ENCODE results near the gene TMEM158.

The TMEM158 gene

GRCh38 chr3:45223889-45224727, 2.0 kb downstream of the TMEM158 start:
- peak overlapping the region; percentile 69 for H4K8ac ChIP-seq (ENCODE audit: low read length)
- H3K14ac ChIP-seq (ENCODE audit: low read length in 2 of 2): no peak overlapping the region
- peak overlapping the region; percentile 40 to 68 for H3K18ac ChIP-seq (ENCODE audit: low read depth in 1 of 2, low read length in 2 of 2)
- H3K4me2 ChIP-seq (ENCODE audit: low read length, poor library complexity, severe bottlenecking): peak overlapping the region; percentile 80
- peaks cover 5% of the 10 kb centered on the region for H3K79me1 ChIP-seq (replicated peaks; ENCODE audit: low read length, poor library complexity, severe bottlenecking)
- peaks cover 13% of the 10 kb centered on the region for H3K4me1 ChIP-seq (ENCODE audit: control insufficient read depth, insufficient read depth, low read depth, low read length)
- no peak overlapping the region for H2BK5ac ChIP-seq (ENCODE audit: low read depth, low read length, poor library complexity, severe bottlenecking)
- H2AK5ac ChIP-seq (ENCODE audit: low read length, severe bottlenecking): no peak overlapping the region
- H2BK12ac ChIP-seq (ENCODE audit: low read length in 2 of 2): no peak overlapping the region
- no peak overlapping the region for H3K4ac ChIP-seq (ENCODE audit: low read depth in 1 of 2, low read length in 2 of 2)
- H3K27me3 ChIP-seq (ENCODE audit: control insufficient read depth in 1 of 2, insufficient read depth in 1 of 2, low read length in 2 of 2): peaks cover 0 to 6% of the 10 kb centered on the region in 2 experiments
- no peak overlapping the region for H3K23ac ChIP-seq (ENCODE audit: low read length in 2 of 2)
- WGBS: 17% methylated on average over 9 of the region's 9 CpGs
- no peak overlapping the region for H2BK120ac ChIP-seq (ENCODE audit: low read depth, low read length)
- peaks cover 2 to 18% of the 10 kb centered on the region in 2 experiments for H3K36me3 ChIP-seq (ENCODE audit: control insufficient read depth in 1 of 2, insufficient read depth in 2 of 2, low read depth in 1 of 2, low read length in 2 of 2)
- H2AFZ ChIP-seq (ENCODE audit: low read depth, low read length): no peak overlapping the region
- H3K9ac ChIP-seq (ENCODE audit: low read length): peak overlapping the region; percentile 97
- no peak overlapping the region for H2BK15ac ChIP-seq (ENCODE audit: low read depth, poor library complexity, severe bottlenecking)
- H3K27ac ChIP-seq (ENCODE audit: low read length, poor library complexity, severe bottlenecking): peak overlapping the region; percentile 62
- no peaks in the 10 kb centered on the region for H3K9me3 ChIP-seq (ENCODE audit: control insufficient read depth, low read length)
- no peak overlapping the region for H4K91ac ChIP-seq (ENCODE audit: low read length)
- H3K4me3 ChIP-seq (ENCODE audit: insufficient read depth in 1 of 2, low read depth in 1 of 2, low read length in 2 of 2): peak overlapping the region in 1 of 2 experiments; percentile 86
- DNase-seq: peak; percentile 49

GRCh38 chr3:45219694-45220093, 6.4 kb downstream of the TMEM158 start:
- H3K14ac ChIP-seq (ENCODE audit: low read length in 2 of 2): no peak overlapping the region
- no peak overlapping the region for H3K4me2 ChIP-seq (ENCODE audit: low read length, poor library complexity, severe bottlenecking)
- no peak overlapping the region for H3K4me3 ChIP-seq (ENCODE audit: insufficient read depth in 1 of 2, low read depth in 1 of 2, low read length in 2 of 2)
- H3K27me3 ChIP-seq (ENCODE audit: control insufficient read depth in 1 of 2, insufficient read depth in 1 of 2, low read length in 2 of 2): no peaks in the 10 kb centered on the region
- H3K9ac ChIP-seq (ENCODE audit: low read length): peak overlapping the region; percentile 4
- H3K4me1 ChIP-seq (ENCODE audit: control insufficient read depth, insufficient read depth, low read depth, low read length): peaks cover 10% of the 10 kb centered on the region
- H4K8ac ChIP-seq (ENCODE audit: low read length): peak overlapping the region; percentile 52
- peaks cover 4% of the 10 kb centered on the region for H3K79me1 ChIP-seq (replicated peaks; ENCODE audit: low read length, poor library complexity, severe bottlenecking)
- peak overlapping the region; percentile 9 for H4K91ac ChIP-seq (ENCODE audit: low read length)
- no peak overlapping the region for H2BK15ac ChIP-seq (ENCODE audit: low read depth, poor library complexity, severe bottlenecking)
- H2AFZ ChIP-seq (ENCODE audit: low read depth, low read length): no peak overlapping the region
- no peak overlapping the region for H2BK12ac ChIP-seq (ENCODE audit: low read length in 2 of 2)
- no peaks in the 10 kb centered on the region for H3K9me3 ChIP-seq (ENCODE audit: control insufficient read depth, low read length)
- 96% methylated on average over 8 of the region's 8 CpGs for WGBS
- no peak overlapping the region for H3K27ac ChIP-seq (ENCODE audit: low read length, poor library complexity, severe bottlenecking)
- H3K18ac ChIP-seq (ENCODE audit: low read depth in 1 of 2, low read length in 2 of 2): no peak overlapping the region
- no peak overlapping the region for H2BK120ac ChIP-seq (ENCODE audit: low read depth, low read length)
- H3K36me3 ChIP-seq (ENCODE audit: control insufficient read depth in 1 of 2, insufficient read depth in 2 of 2, low read depth in 1 of 2, low read length in 2 of 2): peaks cover 0 to 20% of the 10 kb centered on the region in 2 experiments
- H3K4ac ChIP-seq (ENCODE audit: low read depth in 1 of 2, low read length in 2 of 2): no peak overlapping the region
- H3K23ac ChIP-seq (ENCODE audit: low read length in 2 of 2): no peak overlapping the region
- no peak overlapping the region for H2BK5ac ChIP-seq (ENCODE audit: low read depth, low read length, poor library complexity, severe bottlenecking)
- H2AK5ac ChIP-seq (ENCODE audit: low read length, severe bottlenecking): no peak overlapping the region
- no peak for DNase-seq

- Histone ChIP-seq H2AK5ac (ENCODE audit: low read length, severe bottlenecking) (no peak overlapping the region), H2BK12ac (ENCODE audit: low read length in 2 of 2) (peak overlapping the region; percentile 65 to 89), H4K8ac (ENCODE audit: low read length) (peak overlapping the region; percentile 27), H3K79me1 (replicated peaks; ENCODE audit: low read length, poor library complexity, severe bottlenecking) (peaks cover 4% of the 10 kb centered on the region), H3K4me1 (ENCODE audit: control insufficient read depth, insufficient read depth, low read depth, low read length) (peaks cover 9% of the 10 kb centered on the region), H3K23ac (ENCODE audit: low read length in 2 of 2) (no peak overlapping the region), H3K4ac (ENCODE audit: low read depth in 1 of 2, low read length in 2 of 2) (no peak overlapping the region), H3K27me3 (ENCODE audit: control insufficient read depth in 1 of 2, insufficient read depth in 1 of 2, low read length in 2 of 2) (no peaks in the 10 kb centered on the region), H3K4me3 (ENCODE audit: insufficient read depth in 1 of 2, low read depth in 1 of 2, low read length in 2 of 2) (peak overlapping the region in 1 of 2 experiments; percentile 17), H3K9me3 (ENCODE audit: control insufficient read depth, low read length) (no peaks in the 10 kb centered on the region), H3K36me3 (ENCODE audit: control insufficient read depth in 1 of 2, insufficient read depth in 2 of 2, low read depth in 1 of 2, low read length in 2 of 2) (peaks cover 0 to 20% of the 10 kb centered on the region in 2 experiments), H4K91ac (ENCODE audit: low read length) (no peak overlapping the region), H3K14ac (ENCODE audit: low read length in 2 of 2) (no peak overlapping the region), H2BK5ac (ENCODE audit: low read depth, low read length, poor library complexity, severe bottlenecking) (no peak overlapping the region), H2AFZ (ENCODE audit: low read depth, low read length) (no peak overlapping the region), H3K9ac (ENCODE audit: low read length) (peak overlapping the region; percentile 60), H3K4me2 (ENCODE audit: low read length, poor library complexity, severe bottlenecking) (no peak overlapping the region), H2BK120ac (ENCODE audit: low read depth, low read length) (no peak overlapping the region), H2BK15ac (ENCODE audit: low read depth, poor library complexity, severe bottlenecking) (no peak overlapping the region), H3K27ac (ENCODE audit: low read length, poor library complexity, severe bottlenecking) (peak overlapping the region; percentile 36), H3K18ac (ENCODE audit: low read depth in 1 of 2, low read length in 2 of 2) (peak overlapping the region; percentile 25 to 37)
- WGBS: 37% methylated on average over 10 of the region's 11 CpGs
- peak; percentile 72 for DNase-seq
Observed at GRCh38 chr3:45218578-45219390, 7.3 kb downstream of the TMEM158 start.
